HG02981 (cell line): ENCODE data around the gene SLC6A1.

Experiments
- ATAC-seq: cut with Tn5 transposase; IDR thresholded peaks from one replicate; pipeline ENCODE4 v1.9.1; 2021; ENCODE audit warnings: mild to moderate bottlenecking, moderate library complexity; ENCODE audit not compliant: unreplicated experiment

Gene SLC6A1

GRCh38 chr3:10992017-10992942 is at the start of gene SLC6A1:
Gene SLC6A1, plus strand, starts transcription at chr3:10992748. Its CDS starts 24,464 bp downstream, at chr3:11017212.
- no peak for ATAC-seq

- no peak for ATAC-seq
Measured at GRCh38 chr3:10944866-10945265, 47.7 kb upstream of the SLC6A1 start.

- no peak for ATAC-seq
Measured at GRCh38 chr3:10945683-10946287, 46.8 kb upstream of the SLC6A1 start.

GRCh38 chr3:10946526-10946925 is 46.0 kb upstream of the SLC6A1 start:
- no peak for ATAC-seq

GRCh38 chr3:10948326-10948725 is 44.2 kb upstream of the SLC6A1 start:
- no peak for ATAC-seq

GRCh38 chr3:10949197-10949596 is 43.4 kb upstream of the SLC6A1 start:
- ATAC-seq, result no peak

DNA sequence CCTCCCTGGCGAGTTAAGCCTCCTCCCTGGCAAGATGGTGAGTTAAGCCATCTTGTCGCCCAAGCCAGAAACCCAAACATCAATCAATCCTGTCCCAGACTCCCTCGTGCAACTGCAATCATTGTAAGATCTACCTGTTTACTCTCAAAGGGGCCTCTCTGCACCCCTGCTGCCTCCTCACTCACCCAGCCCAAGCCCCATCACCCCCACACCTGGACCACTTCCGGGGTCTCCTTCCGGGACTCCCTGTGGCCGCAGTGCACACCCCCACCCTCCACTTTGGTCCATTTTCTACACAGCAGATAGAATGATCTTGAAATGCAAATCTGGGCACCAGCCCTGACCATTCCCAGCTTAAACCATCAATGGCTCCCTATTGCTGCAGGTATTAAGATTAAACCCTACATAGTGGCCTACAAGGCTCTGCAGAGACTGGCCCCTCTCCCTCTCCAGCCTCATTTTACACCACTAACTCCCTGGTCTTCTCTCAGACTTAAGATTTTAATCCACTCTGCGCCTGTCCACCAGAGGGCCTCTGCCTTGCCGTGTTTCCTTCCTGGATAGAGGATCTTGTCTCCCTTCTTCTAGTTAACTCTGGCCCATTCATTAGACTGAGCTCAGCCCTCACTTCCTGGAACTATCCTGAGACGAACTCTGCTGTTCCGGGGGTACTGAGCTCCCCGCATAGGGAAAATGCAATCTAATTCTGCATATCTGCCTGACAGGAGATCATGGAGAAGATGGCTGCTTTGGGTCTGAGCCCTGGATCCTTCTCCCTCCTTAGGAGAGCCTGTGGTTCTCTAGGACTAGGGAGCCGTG is 41.9 kb upstream of the SLC6A1 start:
- no peak for ATAC-seq

- ATAC-seq, result no peak
Measured at GRCh38 chr3:10951295-10951926, 41.1 kb upstream of the SLC6A1 start.

GRCh38 chr3:10952525-10952924 is 40.0 kb upstream of the SLC6A1 start:
- no peak for ATAC-seq

DNA sequence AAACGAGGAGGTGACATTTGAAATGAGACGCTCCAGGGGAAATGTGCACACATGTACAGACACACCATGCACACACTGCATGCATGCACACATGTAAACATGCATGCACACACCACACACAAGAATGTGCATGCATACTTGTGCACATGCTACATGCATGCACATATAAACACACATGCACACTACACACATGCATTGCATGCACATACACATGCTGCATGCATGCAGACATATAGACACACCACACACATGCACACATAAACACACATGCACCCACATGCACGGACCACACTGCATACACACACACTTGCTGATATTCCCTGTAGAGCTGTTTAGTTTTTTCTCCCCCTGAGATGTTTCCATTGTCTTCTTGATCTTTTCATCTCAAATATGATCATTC is 37.8 kb upstream of the SLC6A1 start:
- no peak for ATAC-seq

- no peak for ATAC-seq
Measured at GRCh38 chr3:10955711-10956453, 36.7 kb upstream of the SLC6A1 start.

- ATAC-seq, result no peak
Measured at GRCh38 chr3:10956531-10956930, 36.0 kb upstream of the SLC6A1 start.

DNA sequence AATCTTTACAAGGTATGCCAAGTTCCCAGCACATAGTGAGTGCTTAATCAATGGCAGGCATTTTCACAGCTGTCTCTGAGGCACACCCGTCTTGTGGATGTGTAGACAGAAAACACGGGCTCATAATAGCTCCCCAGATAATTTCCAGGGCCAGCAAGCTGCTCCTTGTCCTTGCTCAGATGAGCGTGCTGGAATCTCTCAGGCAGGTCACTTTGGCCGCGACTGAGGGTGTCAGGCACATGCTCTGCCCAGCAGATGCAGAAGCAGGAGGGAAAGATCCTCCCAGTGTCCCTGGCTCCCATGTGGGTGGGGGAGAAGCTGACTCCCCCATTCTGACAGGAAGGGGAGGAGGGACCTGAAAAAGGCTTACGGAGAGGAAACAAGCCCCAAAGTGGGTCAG is 35.6 kb upstream of the SLC6A1 start:
- no peak for ATAC-seq

GRCh38 chr3:10957976-10958749 is 34.4 kb upstream of the SLC6A1 start:
- no peak for ATAC-seq

DNA sequence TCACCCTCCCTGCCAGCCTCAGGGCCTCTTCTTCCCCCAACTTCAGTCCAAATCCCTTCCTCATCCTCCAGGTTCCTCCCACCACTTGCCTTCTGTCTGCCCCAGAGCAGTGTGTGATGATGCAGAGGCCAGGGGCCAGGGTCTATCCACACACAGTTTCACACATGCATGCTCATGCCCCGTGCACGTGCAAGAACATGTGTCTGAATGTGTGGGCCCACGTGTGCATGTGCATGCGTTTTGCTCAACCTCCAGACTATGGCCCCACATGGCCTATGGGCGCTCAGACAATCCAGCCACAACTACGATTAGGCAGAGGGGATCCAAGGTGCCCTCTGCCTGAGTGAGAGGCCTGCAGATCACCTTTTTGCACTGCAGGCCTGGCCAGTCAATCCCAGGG is 32.3 kb upstream of the SLC6A1 start:
- no peak for ATAC-seq

GRCh38 chr3:10961921-10962320 is 30.6 kb upstream of the SLC6A1 start:
- ATAC-seq, result no peak

DNA sequence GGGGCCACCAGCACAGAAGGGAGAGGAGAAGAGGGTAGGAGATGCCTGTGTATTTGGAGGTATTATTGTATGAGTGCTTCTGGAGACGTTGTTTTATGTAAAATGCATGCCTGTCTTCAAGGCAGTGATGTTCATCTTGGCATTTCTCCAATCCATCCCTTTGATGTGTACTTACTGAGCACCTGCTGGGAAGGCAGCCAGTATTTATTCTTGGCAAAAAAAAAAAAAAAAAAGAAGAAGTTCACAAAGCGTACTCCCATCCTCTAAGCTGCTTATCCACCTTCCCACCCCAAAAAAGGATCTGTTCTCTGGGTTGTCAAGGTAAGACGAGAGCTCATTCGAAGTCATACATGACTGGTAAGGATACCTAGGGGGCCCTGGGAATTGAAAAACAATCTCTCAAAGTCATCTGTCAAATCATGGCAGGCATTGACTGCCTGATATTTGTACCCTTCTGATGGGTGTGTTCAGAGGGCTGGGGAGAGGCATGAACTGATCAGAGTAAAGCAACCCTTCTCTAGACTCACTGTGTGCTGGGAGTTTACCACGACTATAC is 30.0 kb upstream of the SLC6A1 start:
- ATAC-seq, result no peak

- no peak for ATAC-seq
Measured at GRCh38 chr3:10964537-10965167, 27.9 kb upstream of the SLC6A1 start.

GRCh38 chr3:10968401-10968800 is 24.1 kb upstream of the SLC6A1 start:
- no peak for ATAC-seq
